Activated naive CD4-positive, alpha-beta T cell treated with anti-CD3 and anti-CD28 coated beads for 36 hours (primary cell): Measurements from ENCODE around the gene GMPR2. TPM values are rescaled to one million over a fixed set of nuclear protein-coding genes. Genes with fewer than 3 reads are reported as not detected.
"Not testable (repeated sequence)": the region's sequence is repeated elsewhere in the genome, so short reads cannot be mapped to it uniquely, and the experiment has no call there.

ENCODE experiments used
- CTCF ChIA-PET: fragments of 350-600 bp; sonication (Branson Sonifier 250); formaldehyde crosslinking; loops from one replicate; lab custom pipeline; 2021; ENCODE audit warnings: antibody characterized with exemption; lab: Charles Lee
- DNase-seq: peaks from one replicate; pipeline ENCODE4 v3.0.0-alpha.2; 2020
- H3K27ac Mint-ChIP-seq: one replicate; pipeline ENCODE4 v1.8.0; 2021; ENCODE audit warnings: mild to moderate bottlenecking, mixed read lengths
- H3K27me3 Mint-ChIP-seq: one replicate; pipeline ENCODE4 v1.8.0; 2021; ENCODE audit warnings: low read depth, mixed read lengths
- H3K36me3 Mint-ChIP-seq: one replicate; pipeline ENCODE4 v1.8.0; 2021; ENCODE audit warnings: low read depth, mixed read lengths
- H3K4me1 Mint-ChIP-seq: one replicate; pipeline ENCODE4 v1.8.0; 2021; ENCODE audit warnings: low read depth, mixed read lengths
- H3K4me3 Mint-ChIP-seq: one replicate; pipeline ENCODE4 v1.8.0; 2021; ENCODE audit warnings: mild to moderate bottlenecking, moderate library complexity, mixed read lengths
- H3K9me3 Mint-ChIP-seq: one replicate; pipeline ENCODE4 v1.8.0; 2021; ENCODE audit warnings: mixed read lengths
- intact Hi-C: fragments of 100-400 bp; cut with micrococcal nuclease; formaldehyde crosslinking; loops from one replicate; pipeline ENCODE4 v1.15.1; 2023
- total RNA-seq, 2 experiments: library from RNA; stranded (reverse); gene quantifications; one replicate each; pipeline ENCODE4 v1.2.3, GENCODE V29; 2021

The GMPR2 gene
- total RNA-seq, 2 experiments from 2014 or later, result 60.5 to 63.7 TPM

DNA sequence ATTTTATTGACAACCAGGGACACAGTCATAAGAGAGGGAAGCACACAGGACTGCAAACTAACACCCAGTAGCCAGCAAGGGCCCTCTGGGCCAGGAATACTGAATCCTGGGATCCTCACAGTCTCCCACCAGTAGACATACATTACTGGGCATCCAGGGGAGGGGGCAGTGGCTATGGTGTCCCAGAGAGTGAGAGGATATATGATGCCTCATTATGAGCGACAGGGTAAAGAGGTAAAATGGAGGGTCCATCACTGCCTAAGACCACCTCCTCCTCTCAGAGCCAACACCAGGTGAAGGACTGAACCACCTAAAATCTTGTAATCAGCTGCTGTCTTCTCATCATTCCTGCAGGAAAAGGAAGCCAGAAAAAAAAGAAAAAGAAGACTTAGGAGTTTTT lies 15.9 kb upstream of the GMPR2 start:
- H3K36me3 Mint-ChIP-seq, H3K27ac Mint-ChIP-seq, DNase-seq, H3K4me3 Mint-ChIP-seq, H3K9me3 Mint-ChIP-seq, H3K27me3 Mint-ChIP-seq: not testable (repeated sequence)
- H3K4me1 Mint-ChIP-seq, result peaks cover 35% of the 10 kb centered on the region
- CTCF ChIA-PET, result interaction anchor here (0.9 to 6.8 kb wide), 4 partner anchors 76 to 220 kb away, joined by 3 to 64 read pairs (median 22); partner anchors contain the start of genes CIDEB and LTB4R2
- intact Hi-C loops, result loop anchor here (1.0 to 10.0 kb wide), 7 partner anchors 25 to 458 kb away; partner anchors contain the start of genes IRF9, RABGGTA and TINF2

DNA sequence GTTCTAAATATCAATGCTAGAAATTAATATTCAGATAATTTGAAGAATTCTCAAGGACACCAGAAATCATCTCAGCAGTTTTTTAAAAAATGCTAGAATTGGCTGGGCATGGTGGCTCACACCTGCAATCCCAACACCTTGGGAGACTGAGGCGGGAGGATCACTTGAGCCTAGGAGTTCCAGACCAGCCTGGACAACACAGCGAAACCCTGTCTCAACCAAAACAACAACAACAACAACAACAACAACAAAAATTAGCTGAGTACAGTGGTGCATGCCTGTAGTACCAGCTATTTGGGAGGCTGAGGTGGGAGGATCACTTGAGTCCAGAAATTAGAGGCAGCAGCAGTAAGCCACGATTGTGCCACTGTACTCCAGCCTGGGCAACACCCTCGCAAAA lies 13.6 kb upstream of the GMPR2 start:
- Mint-ChIP-seq H3K27ac (no peak overlapping the region), H3K9me3 (no peaks in the 10 kb centered on the region), H3K27me3 (no peaks in the 10 kb centered on the region), H3K4me3 (no peak overlapping the region), H3K4me1 (peaks cover 18% of the 10 kb centered on the region), H3K36me3 (no peaks in the 10 kb centered on the region)
- intact Hi-C loops, result loop anchor here (10.0 kb wide), 1 partner anchor 456 kb away; no protein-coding TSS in a partner anchor
- no peak for DNase-seq
- CTCF ChIA-PET, result interaction anchor here (0.6 to 2.2 kb wide), 3 partner anchors 24 to 94 kb away, joined by 3 to 10 read pairs (median 5); partner anchors contain the start of gene TINF2

DNA sequence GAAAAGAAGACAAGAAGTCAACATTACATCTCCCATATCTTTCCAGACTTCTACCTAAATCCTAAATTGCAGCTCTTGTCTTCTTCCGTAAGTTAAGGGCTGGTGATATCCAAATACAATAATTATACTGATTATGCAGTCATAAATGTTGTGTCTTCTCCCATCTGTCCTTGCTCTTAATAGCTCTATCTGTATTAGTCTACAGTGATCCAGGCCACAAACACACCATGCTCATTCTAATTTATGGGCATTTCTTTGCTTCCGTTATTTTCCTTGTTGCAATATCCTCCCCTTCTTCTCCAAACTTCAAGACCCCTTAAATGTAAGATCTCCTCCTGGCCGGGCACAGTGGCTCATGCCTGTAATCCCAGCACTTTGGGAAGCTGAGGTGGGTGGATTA lies 13.2 kb upstream of the GMPR2 start:
- intact Hi-C loops, result loop anchor here (10.0 kb wide), 1 partner anchor 455 kb away; no protein-coding TSS in a partner anchor

DNA sequence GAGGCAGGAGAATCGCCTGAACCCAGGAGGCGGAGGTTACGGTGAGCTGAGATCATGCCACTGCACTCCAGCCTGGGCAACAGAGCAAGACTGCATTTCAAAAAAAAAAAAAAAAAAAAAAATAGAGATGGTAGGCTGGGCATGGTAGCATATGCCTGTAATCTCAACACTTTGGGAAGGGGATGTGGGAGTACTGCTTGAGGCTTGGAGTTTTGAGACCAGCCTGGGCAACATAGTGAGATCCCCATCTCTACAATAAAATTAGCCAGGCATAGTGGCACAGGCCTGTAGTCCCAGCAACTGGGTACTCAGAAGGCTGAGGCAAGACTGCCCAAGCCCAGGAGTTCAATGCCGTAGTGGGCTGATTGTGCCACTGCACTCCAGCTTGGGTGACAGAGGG lies 9.7 kb upstream of the GMPR2 start:
- peaks cover 25% of the 10 kb centered on the region for H3K4me1 Mint-ChIP-seq
- DNase-seq, H3K36me3 Mint-ChIP-seq, H3K27me3 Mint-ChIP-seq, H3K4me3 Mint-ChIP-seq, H3K27ac Mint-ChIP-seq, intact Hi-C loops, CTCF ChIA-PET, H3K9me3 Mint-ChIP-seq: not testable (repeated sequence)

More for the DNA sequence above, 13.2 kb upstream of the GMPR2 start:
- no peak overlapping the region for H3K27ac Mint-ChIP-seq
- DNase-seq, result no peak
- H3K4me1 Mint-ChIP-seq, result peaks cover 17% of the 10 kb centered on the region
- no peak overlapping the region for H3K4me3 Mint-ChIP-seq
- peaks cover 2% of the 10 kb centered on the region for H3K36me3 Mint-ChIP-seq
- H3K27me3 Mint-ChIP-seq, result no peaks in the 10 kb centered on the region
- H3K9me3 Mint-ChIP-seq, result no peaks in the 10 kb centered on the region
- CTCF ChIA-PET, result interaction anchor here (0.6 to 2.2 kb wide), 6 partner anchors 12 to 128 kb away, joined by 3 to 10 read pairs (median 4); partner anchors contain the start of gene TINF2

DNA sequence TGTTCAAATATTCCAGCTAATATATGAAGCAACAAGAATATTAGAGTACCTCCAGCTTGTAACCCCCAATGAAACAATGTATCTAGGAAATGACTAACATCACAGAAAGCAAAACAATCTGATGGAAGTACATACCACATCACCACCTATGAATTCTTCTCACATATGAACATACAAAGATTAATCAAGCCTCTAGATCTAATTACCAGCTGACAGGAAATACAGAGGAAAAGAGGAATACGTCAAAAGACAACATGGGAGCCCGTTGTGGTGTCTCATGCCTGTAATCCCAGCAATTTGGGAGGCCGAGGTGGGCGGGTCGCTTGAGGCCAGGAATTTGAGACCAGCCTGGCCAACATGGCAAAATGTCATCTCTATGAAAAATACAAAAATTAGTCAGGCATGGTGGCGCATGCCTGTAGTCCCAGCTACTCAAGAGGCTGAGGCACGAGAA lies 8.1 kb upstream of the GMPR2 start:
- DNase-seq, result no peak
- intact Hi-C loops, result no loop called here
- H3K4me1 Mint-ChIP-seq, result peaks cover 33% of the 10 kb centered on the region
- CTCF ChIA-PET, result interaction anchor here (0.8 to 1.2 kb wide), 4 partner anchors 10 to 167 kb away, joined by 3 to 4 read pairs (median 3); no protein-coding TSS in a partner anchor
- peaks cover 9% of the 10 kb centered on the region for H3K36me3 Mint-ChIP-seq
- H3K27ac Mint-ChIP-seq, result peak overlapping the region; percentile 36
- no peak overlapping the region for H3K4me3 Mint-ChIP-seq
- H3K27me3 Mint-ChIP-seq, result no peaks in the 10 kb centered on the region
- H3K9me3 Mint-ChIP-seq, result no peaks in the 10 kb centered on the region

DNA sequence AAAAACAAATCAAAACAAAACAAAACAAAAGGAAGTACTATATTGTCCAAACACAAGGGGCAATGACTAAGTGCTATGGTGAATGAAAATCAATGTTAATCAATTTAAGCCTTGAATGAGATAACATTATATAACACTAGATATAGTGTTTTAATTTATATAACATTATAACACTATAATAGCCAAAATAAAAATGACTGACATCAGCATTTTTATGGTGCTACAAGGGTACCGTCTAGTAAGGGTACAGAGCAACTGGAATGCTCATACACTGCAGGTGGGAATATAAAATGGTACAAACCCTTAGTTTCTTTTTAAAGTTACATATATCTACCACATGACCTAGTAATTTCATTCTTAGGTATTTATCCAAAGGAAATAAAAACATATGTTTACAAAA lies 6.3 kb upstream of the GMPR2 start:
- H3K9me3 Mint-ChIP-seq, result no peaks in the 10 kb centered on the region
- no peaks in the 10 kb centered on the region for H3K27me3 Mint-ChIP-seq
- H3K4me3 Mint-ChIP-seq, result no peak overlapping the region
- CTCF ChIA-PET, result interaction anchor here (0.6 to 1.4 kb wide), 3 partner anchors 11 to 20 kb away, joined by 4 to 6 read pairs (median 5); partner anchors contain the start of gene MDP1
- no peak overlapping the region for H3K27ac Mint-ChIP-seq
- DNase-seq, result no peak
- peaks cover 42% of the 10 kb centered on the region for H3K4me1 Mint-ChIP-seq
- intact Hi-C loops, result no loop called here
- peaks cover 9% of the 10 kb centered on the region for H3K36me3 Mint-ChIP-seq

DNA sequence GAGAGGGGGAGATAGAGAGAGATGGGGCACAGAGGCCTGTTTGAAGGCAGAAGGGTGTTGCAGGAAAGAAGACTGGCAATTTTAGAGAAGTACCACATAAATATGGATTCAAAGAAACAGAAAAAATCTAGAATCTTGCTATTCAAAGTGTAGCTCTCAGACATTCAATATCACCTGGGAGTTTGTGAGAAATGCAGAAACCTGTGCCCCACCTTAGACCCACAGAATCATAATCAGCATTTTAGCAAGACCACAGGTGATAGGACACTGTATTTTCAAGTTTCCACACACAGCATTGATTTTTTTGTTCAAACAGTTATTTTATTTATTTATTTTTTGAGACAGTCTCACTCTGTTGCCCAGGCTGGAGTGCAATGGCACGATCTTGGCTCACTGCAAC lies 3.8 kb upstream of the GMPR2 start:
- H3K27me3 Mint-ChIP-seq, result no peaks in the 10 kb centered on the region
- intact Hi-C loops, result no loop called here
- H3K36me3 Mint-ChIP-seq, result peaks cover 9% of the 10 kb centered on the region
- no peak overlapping the region for H3K4me3 Mint-ChIP-seq
- H3K4me1 Mint-ChIP-seq, result peaks cover 51% of the 10 kb centered on the region
- H3K27ac Mint-ChIP-seq, result no peak overlapping the region
- DNase-seq, result no peak
- CTCF ChIA-PET, result interaction anchor here (1.0 to 1.5 kb wide), 2 partner anchors 42 to 68 kb away, joined by 3 read pairs; no protein-coding TSS in a partner anchor
- H3K9me3 Mint-ChIP-seq, result no peaks in the 10 kb centered on the region

DNA sequence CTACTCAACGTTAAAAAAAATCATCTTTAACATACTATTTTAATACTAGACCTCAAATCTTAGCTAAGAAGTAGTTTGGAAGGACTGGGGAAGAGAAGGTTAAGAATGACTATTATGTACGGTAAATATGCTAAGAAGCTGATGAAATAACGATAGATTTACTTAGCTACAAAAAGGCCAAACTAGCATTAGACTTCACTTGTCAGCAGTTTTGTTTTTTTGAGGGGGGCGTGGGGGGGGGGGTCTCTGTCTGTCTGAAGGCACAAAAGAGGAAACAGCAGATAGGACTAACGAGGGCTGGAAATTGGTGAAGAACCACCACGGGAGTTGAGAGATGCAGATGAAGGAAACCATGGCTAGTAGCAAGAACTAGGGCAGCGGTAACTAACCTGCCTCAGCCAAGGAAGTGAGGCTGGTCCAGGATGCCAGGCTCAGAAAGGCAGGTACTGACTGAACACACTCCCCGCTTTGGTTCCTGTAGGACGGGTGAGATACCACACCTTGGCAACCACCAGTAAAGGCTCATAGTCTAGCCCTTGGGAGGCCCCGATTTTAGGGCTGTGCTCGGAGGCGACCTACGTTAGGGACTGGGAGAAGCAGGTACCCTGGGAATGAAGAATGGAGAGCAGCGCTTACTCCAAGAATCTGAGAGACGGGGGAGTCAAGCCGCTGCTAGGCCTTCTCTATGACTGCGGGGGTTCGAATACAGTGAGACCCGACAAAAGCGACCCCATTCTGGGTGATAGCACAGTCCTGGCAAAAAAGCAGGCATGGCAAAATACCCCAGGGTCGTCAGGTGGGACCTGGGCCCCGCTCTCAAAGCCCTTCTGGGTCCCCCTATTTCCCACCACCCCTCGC lies 1.2 kb upstream of the GMPR2 start:
- H3K9me3 Mint-ChIP-seq, result no peaks in the 10 kb centered on the region
- H3K4me3 Mint-ChIP-seq, result peak overlapping the region; percentile 98
- CTCF ChIA-PET, result interaction anchor here (0.6 to 1.3 kb wide), 5 partner anchors 11 to 140 kb away, joined by 3 to 8 read pairs (median 5); partner anchors contain the start of genes CIDEB and TINF2
- H3K36me3 Mint-ChIP-seq, result peaks cover 12% of the 10 kb centered on the region
- DNase-seq, result peak; percentile 46
- H3K27ac Mint-ChIP-seq, result peak overlapping the region; percentile 97
- H3K4me1 Mint-ChIP-seq, result peaks cover 58% of the 10 kb centered on the region
- H3K27me3 Mint-ChIP-seq, result no peaks in the 10 kb centered on the region
- intact Hi-C loops, result loop anchor here (1.0 to 2.0 kb wide), 13 partner anchors 11 to 910 kb away; partner anchors contain the start of genes CHMP4A, DCAF11, DHRS1 and EMC9

DNA sequence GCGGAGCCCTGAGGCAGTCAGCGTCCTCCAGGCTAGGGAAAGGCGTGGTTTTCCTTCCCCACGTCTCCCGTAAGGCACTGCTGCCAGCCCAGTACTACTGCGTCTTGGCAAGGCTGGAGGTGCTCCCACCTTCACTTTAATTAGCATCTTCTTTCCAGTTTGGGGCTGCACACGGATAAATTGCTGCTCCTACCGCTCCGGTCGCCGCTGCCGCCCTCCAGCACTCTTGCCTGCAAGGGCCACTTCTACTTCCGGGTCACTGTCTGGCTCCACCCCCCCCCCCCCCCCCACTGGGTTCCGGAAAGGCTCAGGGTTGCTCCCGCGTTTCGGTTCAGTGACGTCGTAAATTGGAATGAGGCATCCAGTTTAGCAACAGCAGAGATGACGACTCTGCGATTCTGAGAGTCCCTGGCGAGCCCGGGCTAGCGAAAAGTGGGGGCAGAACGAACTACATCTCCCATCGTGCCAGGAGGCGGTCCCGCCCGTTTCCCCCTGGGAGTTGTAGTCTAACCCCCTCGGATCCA lies 546 bp upstream of the GMPR2 start, which contains the start of gene NEDD8:
NEDD8 (minus strand) TSS at position 247 of the 524 bp plus-strand sequence; CDS start at position 147, 100 bp downstream.
- H3K9me3 Mint-ChIP-seq, result no peaks in the 10 kb centered on the region
- peaks cover 14% of the 10 kb centered on the region for H3K36me3 Mint-ChIP-seq
- CTCF ChIA-PET, result interaction anchor here (2.3 to 3.2 kb wide), 2 partner anchors 10 to 76 kb away, joined by 5 to 13 read pairs; partner anchors contain the start of genes CIDEB and TINF2
- intact Hi-C loops, result loop anchor here (1.0 to 2.0 kb wide), 13 partner anchors 10 to 911 kb away; partner anchors contain the start of genes CHMP4A, DCAF11, DHRS1 and EMC9
- peak; percentile 96 for DNase-seq
- H3K4me3 Mint-ChIP-seq, result peak within 1 kb of the TSS; percentile 98
- H3K4me1 Mint-ChIP-seq, result peaks cover 52% of the 10 kb centered on the region
- H3K27me3 Mint-ChIP-seq, result no peaks in the 10 kb centered on the region
- H3K27ac Mint-ChIP-seq, result peak within 1 kb of the TSS; percentile 97

DNA sequence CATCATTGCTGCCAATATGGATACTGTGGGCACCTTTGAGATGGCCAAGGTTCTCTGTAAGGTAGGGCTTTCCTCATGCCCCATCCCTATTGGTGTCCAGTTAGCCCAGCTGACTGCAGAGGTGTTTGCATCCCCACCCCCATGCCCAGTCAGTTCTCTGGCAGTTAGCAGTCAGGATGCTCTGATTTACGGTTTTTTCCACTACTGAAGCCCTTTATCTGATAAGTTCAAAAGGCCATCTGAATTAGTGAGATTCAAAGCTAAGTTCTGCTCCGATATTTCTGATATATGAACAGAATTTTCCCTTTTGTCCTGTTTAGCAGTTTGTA lies 773 bp downstream of the GMPR2 start:
- Mint-ChIP-seq H3K9me3 (no peaks in the 10 kb centered on the region), H3K4me3 (peak overlapping the region; percentile 98), H3K36me3 (peaks cover 20% of the 10 kb centered on the region), H3K4me1 (peaks cover 58% of the 10 kb centered on the region), H3K27ac (peak overlapping the region; percentile 97), H3K27me3 (no peaks in the 10 kb centered on the region)
- intact Hi-C loops, result loop anchor here (2.0 kb wide), 1 partner anchor 219 kb away; no protein-coding TSS in a partner anchor
- CTCF ChIA-PET, result interaction anchor here (0.6 to 3.2 kb wide), 5 partner anchors 9 to 176 kb away, joined by 3 to 13 read pairs (median 4); partner anchors contain the start of genes CIDEB and TINF2
- peak; percentile 51 for DNase-seq

DNA sequence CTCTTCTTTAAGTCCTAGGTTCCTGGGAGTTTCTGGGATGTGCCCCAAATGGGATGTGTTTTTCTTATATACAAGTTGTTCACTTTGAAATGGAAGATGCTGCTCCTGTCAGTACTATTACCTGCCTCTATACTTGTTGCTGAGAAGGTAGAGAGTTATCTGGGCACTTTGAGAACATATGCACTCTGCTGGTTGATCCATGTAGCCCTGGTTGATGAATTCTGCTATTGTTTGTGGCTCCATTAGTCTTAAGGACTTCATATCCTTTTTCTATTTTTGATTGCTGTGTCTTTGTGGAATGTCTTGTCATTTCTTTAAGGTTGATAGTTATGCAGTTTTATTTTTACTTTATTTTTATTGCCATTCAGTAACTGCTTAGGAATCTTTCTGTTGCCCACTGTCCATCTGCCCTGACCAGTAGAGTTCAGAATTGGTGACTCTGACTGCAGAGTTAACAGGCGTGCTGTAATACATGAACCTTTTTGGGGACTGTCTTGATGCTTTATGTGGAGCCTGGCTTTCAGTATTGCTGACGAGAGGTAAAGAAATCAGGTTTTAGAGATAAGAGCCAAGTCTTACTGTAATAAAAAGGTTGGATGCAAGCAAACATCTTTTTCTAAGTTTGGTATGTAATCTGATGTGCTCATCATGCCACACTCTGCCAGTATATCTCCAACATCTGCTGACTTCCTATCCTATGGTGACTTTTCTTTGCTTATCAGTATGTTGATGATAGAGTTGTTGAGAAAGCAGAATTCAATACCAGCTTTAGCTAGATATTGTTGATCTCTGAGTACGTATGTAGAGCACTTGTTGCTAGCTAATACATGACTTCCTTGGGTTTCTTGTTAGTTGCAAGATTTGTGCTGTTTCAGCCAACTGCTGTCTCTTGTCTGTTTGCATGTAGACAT lies 1.6 kb downstream of the GMPR2 start:
- Mint-ChIP-seq H3K4me3 (peak overlapping the region; percentile 40), H3K9me3 (no peaks in the 10 kb centered on the region), H3K36me3 (peaks cover 27% of the 10 kb centered on the region), H3K27me3 (no peaks in the 10 kb centered on the region), H3K27ac (peak overlapping the region; percentile 47), H3K4me1 (peaks cover 62% of the 10 kb centered on the region)
- intact Hi-C loops, result no loop called here
- no peak for DNase-seq
- CTCF ChIA-PET, result interaction anchor here (0.6 to 3.2 kb wide), 11 partner anchors 8 to 197 kb away, joined by 3 to 17 read pairs (median 4); partner anchors contain the start of genes CIDEB, MDP1, RABGGTA and TINF2
